Measurements from ENCODE around the gene MESP1. TPM values are rescaled to one million over a fixed set of nuclear protein-coding genes. Genes with fewer than 3 reads are reported as not detected.
"Not testable (repeated sequence)": the region's sequence is repeated elsewhere in the genome, so short reads cannot be mapped to it uniquely, and the experiment has no call there.

MESP1 gene
- total RNA-seq, 4 donors from 2014 or later = 0.15 to 2.0 (median 0.60) TPM

- no peak for TF ChIP-seq EP300 (IDR thresholded peaks at IDR 0.05)
- TF ChIP-seq CTCF (IDR thresholded peaks at IDR 0.05) = no peak
- no peak for TF ChIP-seq POLR2A (IDR thresholded peaks at IDR 0.05)
- TF ChIP-seq POLR2AphosphoS5 (IDR thresholded peaks at IDR 0.05) = no peak
- Histone ChIP-seq H3K4me1 (no peaks in the 10 kb centered on the region), H3K36me3 (no peaks in the 10 kb centered on the region), H3K4me3 (no peak overlapping the region), H3K27me3 (peaks cover 4% of the 10 kb centered on the region), H3K27ac (no peak overlapping the region), H3K9me3 (peaks cover 0 to 4% (median 2%) of the 10 kb centered on the region in 3 donors)
- no peak for ATAC-seq
Measured at GRCh38 chr15:89795996-89796395, 44.9 kb upstream of the MESP1 start.

GRCh38 chr15:89794627-89795241, 43.7 kb upstream of the MESP1 start:
- H3K36me3 ChIP-seq = no peaks in the 10 kb centered on the region
- 26 to 58% methylated on average over 2 to 3 of the region's 5 CpGs for WGBS, 2 donors (ENCODE audit: low coverage in 1 of 2)
- H3K4me1 ChIP-seq = no peaks in the 10 kb centered on the region
- no peak overlapping the region for H3K4me3 ChIP-seq
- H3K27ac ChIP-seq = no peak overlapping the region
- peaks cover 0 to 4% (median 2%) of the 10 kb centered on the region in 3 donors for H3K9me3 ChIP-seq
- TF ChIP-seq EP300 (IDR thresholded peaks at IDR 0.05) (no peak), POLR2A (IDR thresholded peaks at IDR 0.05) (no peak), CTCF (IDR thresholded peaks at IDR 0.05) (no peak), POLR2AphosphoS5 (IDR thresholded peaks at IDR 0.05) (no peak)
- ATAC-seq = no peak
- no peaks in the 10 kb centered on the region for H3K27me3 ChIP-seq

- no peak for TF ChIP-seq EP300 (IDR thresholded peaks at IDR 0.05)
- no peak for TF ChIP-seq POLR2A (IDR thresholded peaks at IDR 0.05)
- no peak for TF ChIP-seq CTCF (IDR thresholded peaks at IDR 0.05)
- no peak for TF ChIP-seq POLR2AphosphoS5 (IDR thresholded peaks at IDR 0.05)
- Histone ChIP-seq H3K4me3 (no peak overlapping the region), H3K27ac (no peak overlapping the region), H3K4me1 (no peaks in the 10 kb centered on the region), H3K9me3 (peaks cover 0 to 12% (median 2%) of the 10 kb centered on the region in 3 donors), H3K27me3 (no peaks in the 10 kb centered on the region), H3K36me3 (no peaks in the 10 kb centered on the region)
- 91 to 93% methylated on average over 6 to 10 of the region's 22 CpGs for WGBS, 2 donors (ENCODE audit: low coverage in 1 of 2)
- no peak for ATAC-seq
Measured at GRCh38 chr15:89792106-89792805, 41.2 kb upstream of the MESP1 start.

GRCh38 chr15:89790661-89791060, 39.6 kb upstream of the MESP1 start:
- TF ChIP-seq POLR2AphosphoS5 (IDR thresholded peaks at IDR 0.05) (no peak), CTCF (IDR thresholded peaks at IDR 0.05) (no peak), EP300 (IDR thresholded peaks at IDR 0.05) (no peak), POLR2A (IDR thresholded peaks at IDR 0.05) (no peak)
- ATAC-seq = no peak
- H3K27ac ChIP-seq = no peak overlapping the region
- H3K36me3 ChIP-seq = no peaks in the 10 kb centered on the region
- WGBS, 2 donors (ENCODE audit: low coverage in 1 of 2) = 91 to 100% methylated on average over 3 to 15 of the region's 16 CpGs
- H3K4me3 ChIP-seq = no peak overlapping the region
- H3K4me1 ChIP-seq = no peaks in the 10 kb centered on the region
- H3K27me3 ChIP-seq = no peaks in the 10 kb centered on the region
- peaks cover 0 to 8% (median 0%) of the 10 kb centered on the region in 3 donors for H3K9me3 ChIP-seq

- Histone ChIP-seq H3K27ac (no peak overlapping the region), H3K36me3 (no peaks in the 10 kb centered on the region), H3K27me3 (no peaks in the 10 kb centered on the region), H3K9me3 (peaks cover 0 to 8% (median 0%) of the 10 kb centered on the region in 3 donors), H3K4me3 (no peak overlapping the region), H3K4me1 (no peaks in the 10 kb centered on the region)
- WGBS, 2 donors (ENCODE audit: low coverage in 1 of 2) = 70 to 83% methylated on average over 8 of the region's 10 CpGs
- no peak for ATAC-seq
- no peak for TF ChIP-seq POLR2AphosphoS5 (IDR thresholded peaks at IDR 0.05)
- TF ChIP-seq POLR2A (IDR thresholded peaks at IDR 0.05) = no peak
- TF ChIP-seq EP300 (IDR thresholded peaks at IDR 0.05) = no peak
- TF ChIP-seq CTCF (IDR thresholded peaks at IDR 0.05) = no peak
Measured at GRCh38 chr15:89790206-89790605, 39.2 kb upstream of the MESP1 start.

GRCh38 chr15:89788585-89788984, 37.5 kb upstream of the MESP1 start:
- ATAC-seq, H3K4me1 ChIP-seq, H3K36me3 ChIP-seq: not testable (repeated sequence)

More at GRCh38 chr15:89788585-89788984, 37.5 kb upstream of the MESP1 start:
- not testable (repeated sequence) for H3K4me3 ChIP-seq, H3K27ac ChIP-seq, H3K9me3 ChIP-seq, H3K27me3 ChIP-seq
- WGBS, 2 donors (ENCODE audit: low coverage in 1 of 2) = 93 to 97% methylated on average over 3 to 4 of the region's 4 CpGs
